GM18499 (cell line): ENCODE results near the gene ERG28.
"Not testable (repeated sequence)": the region's sequence is repeated elsewhere in the genome, so short reads cannot be mapped to it uniquely, and the experiment has no call there.

Experiments used
- ATAC-seq: cut with Tn5 transposase; IDR thresholded peaks from one replicate; pipeline ENCODE4 v1.9.1; 2021; ENCODE audit warnings: moderate number of reproducible peaks; ENCODE audit not compliant: insufficient read depth, unreplicated experiment

ERG28 gene

GRCh38 chr14:75660630-75661498 lies at the start of gene ERG28, which contains the start of gene TTLL5:
Gene ERG28, minus strand, starts transcription at chr14:75660876. Its CDS starts 3,374 bp downstream, at chr14:75657502.
Gene TTLL5, plus strand, starts transcription at chr14:75661246. Its CDS starts 1,904 bp downstream, at chr14:75663150.
- peak; percentile 88 for ATAC-seq

- no peak for ATAC-seq
Observed at GRCh38 chr14:75709207-75709812, 48.6 kb upstream of the ERG28 start.

- no peak for ATAC-seq
Observed at GRCh38 chr14:75705014-75705413, 44.3 kb upstream of the ERG28 start.

GRCh38 chr14:75703467-75703866 lies 42.8 kb upstream of the ERG28 start:
- no peak for ATAC-seq

GRCh38 chr14:75702616-75703261 lies 42.1 kb upstream of the ERG28 start:
- ATAC-seq, result no peak

GRCh38 chr14:75702122-75702521 lies 41.4 kb upstream of the ERG28 start:
- ATAC-seq, result no peak

GRCh38 chr14:75700295-75700694 lies 39.6 kb upstream of the ERG28 start:
- ATAC-seq, result no peak

GRCh38 chr14:75699331-75699730 lies 38.7 kb upstream of the ERG28 start:
- no peak for ATAC-seq

- no peak for ATAC-seq
Observed at GRCh38 chr14:75697918-75698317, 37.2 kb upstream of the ERG28 start.

GRCh38 chr14:75697386-75697785 lies 36.7 kb upstream of the ERG28 start:
- ATAC-seq, result no peak

- not testable (repeated sequence) for ATAC-seq
Observed at GRCh38 chr14:75695025-75695424, 34.3 kb upstream of the ERG28 start.

- no peak for ATAC-seq
Observed at GRCh38 chr14:75690010-75690409, 29.3 kb upstream of the ERG28 start.

- ATAC-seq, result no peak
Observed at GRCh38 chr14:75689012-75689411, 28.3 kb upstream of the ERG28 start.

GRCh38 chr14:75685910-75686309 lies 25.2 kb upstream of the ERG28 start:
- no peak for ATAC-seq

GRCh38 chr14:75675265-75675960 lies 14.7 kb upstream of the ERG28 start:
- no peak for ATAC-seq

GRCh38 chr14:75673345-75674035 lies 12.8 kb upstream of the ERG28 start:
- ATAC-seq, result no peak

GRCh38 chr14:75672605-75673192 lies 12.0 kb upstream of the ERG28 start:
- no peak for ATAC-seq

- ATAC-seq, result no peak
Observed at GRCh38 chr14:75667099-75667765, 6.6 kb upstream of the ERG28 start.

- ATAC-seq, result no peak
Observed at GRCh38 chr14:75662966-75663365, 2.3 kb upstream of the ERG28 start.
